Activated CD8-positive, alpha-beta T cell treated with anti-CD3 and anti-CD28 coated beads for 36 hours (primary cell): ENCODE results near the gene MTG2. TPM values are rescaled to one million over a fixed set of nuclear protein-coding genes. Genes with fewer than 3 reads are reported as not detected.

Experiments used
- ATAC-seq: fragments of 200-7000 bp; cut with Tn5 transposase; one replicate; pipeline ENCODE4 v1.10.0; 2021; ENCODE audit warnings: mild to moderate bottlenecking, moderate library complexity
- CTCF ChIA-PET: fragments of 350-600 bp; sonication (Branson Sonifier 250); formaldehyde crosslinking; loops from one replicate; lab custom pipeline; 2021; ENCODE audit warnings: antibody characterized with exemption; lab: Charles Lee
- POLR2A ChIA-PET: fragments of 350-600 bp; sonication (Branson Sonifier 250); formaldehyde crosslinking; loops from one replicate; lab custom pipeline; 2021; ENCODE audit warnings: antibody characterized with exemption; lab: Charles Lee
- DNase-seq: peaks from one replicate; pipeline ENCODE4 v3.0.0-alpha.2; 2020
- H3K27ac Mint-ChIP-seq: one replicate; pipeline ENCODE4 v1.8.0; 2021; ENCODE audit warnings: mild to moderate bottlenecking, mixed read lengths
- H3K27me3 Mint-ChIP-seq: one replicate; pipeline ENCODE4 v1.8.0; 2021; ENCODE audit warnings: mixed read lengths
- H3K36me3 Mint-ChIP-seq: one replicate; pipeline ENCODE4 v1.8.0; 2021; ENCODE audit warnings: low read depth, mixed read lengths
- H3K4me1 Mint-ChIP-seq: one replicate; pipeline ENCODE4 v1.8.0; 2021; ENCODE audit warnings: low read depth, mixed read lengths
- H3K4me3 Mint-ChIP-seq: one replicate; pipeline ENCODE4 v1.8.0; 2021; ENCODE audit warnings: mild to moderate bottlenecking, moderate library complexity, mixed read lengths
- H3K9me3 Mint-ChIP-seq: one replicate; pipeline ENCODE4 v1.8.0; 2021; ENCODE audit warnings: mixed read lengths
- CTCF ChIP-seq: fragments of 200-600 bp; IDR thresholded peaks from one replicate; pipeline ENCODE4 v1.8.0; 2022; ENCODE audit warnings: antibody characterized with exemption, mild to moderate bottlenecking
- intact Hi-C: fragments of 100-400 bp; cut with micrococcal nuclease; formaldehyde crosslinking; loops from one replicate; pipeline ENCODE4 v1.10.0; 2022
- total RNA-seq, 2 experiments: library from RNA; stranded (reverse); gene quantifications; one replicate each; pipeline ENCODE4 v1.2.3, GENCODE V29; 2021

Gene MTG2
- total RNA-seq, 2 experiments from 2014 or later, result 36.5 to 40.5 TPM

GRCh38 chr20:62202676-62203377, 20.0 kb downstream of the MTG2 start:
- intact Hi-C loops, result no loop called here
- H3K27me3 Mint-ChIP-seq, result no peaks in the 10 kb centered on the region
- no peak for DNase-seq
- no peak for TF ChIP-seq CTCF
- no peak overlapping the region for H3K4me3 Mint-ChIP-seq
- H3K27ac Mint-ChIP-seq, result no peak overlapping the region
- ChIA-PET CTCF (no interaction called here), POLR2A (interaction anchor here (0.8 kb wide), 1 partner anchor 38 kb away, joined by 3 read pairs; no protein-coding TSS in a partner anchor)
- no peaks in the 10 kb centered on the region for H3K9me3 Mint-ChIP-seq
- ATAC-seq, result no peak
- no peaks in the 10 kb centered on the region for H3K4me1 Mint-ChIP-seq
- H3K36me3 Mint-ChIP-seq, result peaks cover 29% of the 10 kb centered on the region

- Mint-ChIP-seq H3K4me3 (no peak overlapping the region), H3K9me3 (no peaks in the 10 kb centered on the region), H3K36me3 (peaks cover 27% of the 10 kb centered on the region), H3K27ac (no peak overlapping the region), H3K4me1 (no peaks in the 10 kb centered on the region), H3K27me3 (no peaks in the 10 kb centered on the region)
- intact Hi-C loops, result no loop called here
- POLR2A ChIA-PET, result interaction anchor here (0.8 kb wide), 1 partner anchor 37 kb away, joined by 3 read pairs; no protein-coding TSS in a partner anchor
- DNase-seq (no peak), ATAC-seq (no peak)
- TF ChIP-seq CTCF, result no peak
- CTCF ChIA-PET, result no interaction called here
Measured at GRCh38 chr20:62203378-62204030, 20.7 kb downstream of the MTG2 start.

DNA sequence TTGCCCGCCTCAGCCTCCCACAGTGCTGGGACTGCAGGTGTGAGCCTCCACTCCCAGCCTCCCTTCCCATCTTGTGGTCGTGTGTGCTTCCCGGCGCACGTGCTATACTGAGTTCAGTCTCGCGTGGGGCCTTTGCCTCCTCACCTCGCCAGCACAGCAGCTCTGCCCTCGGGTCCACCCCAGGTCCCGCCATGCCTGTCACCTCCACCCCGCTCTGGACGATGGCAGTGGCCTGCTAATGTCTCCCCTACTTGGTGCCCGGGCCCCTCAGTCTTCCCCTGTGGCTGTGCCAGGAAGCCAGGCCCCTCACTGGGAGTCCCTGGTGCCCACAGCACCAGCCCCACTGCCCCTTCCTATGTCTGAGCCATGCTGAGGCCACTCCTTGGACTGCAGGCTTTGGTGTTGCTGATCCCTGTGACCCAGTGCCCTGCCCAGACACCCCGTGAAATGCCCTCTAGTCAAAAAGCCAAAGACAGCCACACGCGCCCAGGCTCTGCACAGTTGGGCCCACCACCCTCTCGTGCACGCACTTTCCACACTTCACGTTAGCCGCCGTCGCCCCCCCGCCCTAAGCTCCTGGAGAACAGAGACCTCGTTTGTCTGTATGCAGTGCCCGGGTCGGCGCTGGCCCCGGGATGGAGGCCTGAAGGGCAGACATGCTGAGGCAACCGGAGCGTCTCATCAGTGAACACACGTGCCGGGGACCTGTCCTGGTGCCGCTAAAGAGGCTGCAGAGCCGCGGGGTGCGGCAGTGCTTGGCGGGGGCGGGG, 23.0 kb downstream of the MTG2 start:
- Mint-ChIP-seq H3K4me1 (no peaks in the 10 kb centered on the region), H3K27ac (no peak overlapping the region), H3K27me3 (no peaks in the 10 kb centered on the region), H3K4me3 (no peak overlapping the region), H3K36me3 (peaks cover 10% of the 10 kb centered on the region), H3K9me3 (no peaks in the 10 kb centered on the region)
- DNase-seq, result no peak
- ChIA-PET CTCF (no interaction called here), POLR2A (interaction anchor here (0.8 kb wide), 1 partner anchor 13 kb away, joined by 4 read pairs; no protein-coding TSS in a partner anchor)
- TF ChIP-seq CTCF, result no peak
- no peak for ATAC-seq
- intact Hi-C loops, result no loop called here

DNA sequence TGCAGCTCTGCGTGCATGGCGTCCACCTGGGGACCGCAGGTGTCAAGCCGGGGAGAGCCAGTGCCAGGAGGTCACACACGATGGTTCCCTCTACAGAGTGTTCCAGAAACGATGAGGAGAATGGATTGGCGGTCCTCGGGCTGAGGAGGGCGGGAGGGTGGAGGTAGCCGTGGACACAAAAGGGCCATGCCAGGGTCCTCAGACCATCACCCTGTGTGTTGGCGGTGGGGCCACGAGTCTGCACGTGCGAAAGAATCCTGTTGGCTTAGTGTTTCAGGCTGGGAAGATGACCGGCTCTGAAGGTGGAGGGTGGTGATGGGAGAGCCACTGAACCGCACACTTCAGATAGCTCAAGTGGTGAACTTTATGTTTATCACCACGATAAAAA, 23.6 kb downstream of the MTG2 start:
- intact Hi-C loops, result no loop called here
- Mint-ChIP-seq H3K27me3 (no peaks in the 10 kb centered on the region), H3K4me1 (no peaks in the 10 kb centered on the region), H3K4me3 (no peak overlapping the region), H3K27ac (no peak overlapping the region), H3K36me3 (peaks cover 10% of the 10 kb centered on the region), H3K9me3 (no peaks in the 10 kb centered on the region)
- ChIA-PET POLR2A (interaction anchor here (0.8 kb wide), 1 partner anchor 13 kb away, joined by 4 read pairs; no protein-coding TSS in a partner anchor), CTCF (no interaction called here)
- DNase-seq, result no peak
- TF ChIP-seq CTCF, result no peak
- ATAC-seq, result no peak
